Measurements from ENCODE around the gene CCDC136.
A peak's percentile ranks its signal among the peaks of the same experiment; 100 is the strongest.

CCDC136 gene

DNA sequence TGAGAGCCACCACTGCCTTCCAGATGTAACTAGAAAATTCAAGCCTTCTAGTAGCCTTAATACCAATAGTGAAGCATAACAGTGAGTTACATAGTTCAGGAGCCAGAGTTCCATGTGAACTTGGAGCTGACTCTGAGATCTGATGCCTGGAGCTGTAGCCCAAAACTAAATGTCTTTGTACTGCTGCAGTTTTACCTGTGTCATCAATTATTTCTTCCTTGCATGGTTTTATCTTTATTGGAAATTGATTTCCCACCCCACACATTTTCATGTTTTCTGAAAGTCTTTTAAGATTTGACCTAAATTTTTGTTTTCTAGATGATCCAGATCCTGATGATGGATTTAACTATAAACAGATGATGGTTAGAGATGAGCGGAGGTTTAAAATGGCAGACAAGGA is 33.2 kb upstream of the CCDC136 start:
- no peaks in the 10 kb centered on the region for H3K4me1 ChIP-seq (ENCODE audit: control insufficient read depth in 1 of 2, insufficient read depth in 2 of 2, low read length in 2 of 2)
- no peak overlapping the region for H3K4me3 ChIP-seq (ENCODE audit: low read depth in 1 of 2, low read length in 2 of 2)
- no peak overlapping the region for H3K27ac ChIP-seq (ENCODE audit: low read length)
- no peaks in the 10 kb centered on the region for H3K27me3 ChIP-seq (ENCODE audit: low read depth, low read length)
- H3K36me3 ChIP-seq (ENCODE audit: control insufficient read depth in 1 of 2, insufficient read depth in 2 of 2, low read length in 2 of 2), result peaks cover 34% of the 10 kb centered on the region in 2 donors
- H3K9me3 ChIP-seq (ENCODE audit: control insufficient read depth in 1 of 2, low read length in 2 of 2), result no peaks in the 10 kb centered on the region

- no peaks in the 10 kb centered on the region for H3K27me3 ChIP-seq (ENCODE audit: low read depth, low read length)
- H3K4me3 ChIP-seq (ENCODE audit: low read depth in 1 of 2, low read length in 2 of 2), result no peak overlapping the region
- no peaks in the 10 kb centered on the region for H3K4me1 ChIP-seq (ENCODE audit: control insufficient read depth in 1 of 2, insufficient read depth in 2 of 2, low read length in 2 of 2)
- H3K9me3 ChIP-seq (ENCODE audit: control insufficient read depth in 1 of 2, low read length in 2 of 2), result no peaks in the 10 kb centered on the region
- peaks cover 30 to 38% of the 10 kb centered on the region in 2 donors for H3K36me3 ChIP-seq (ENCODE audit: control insufficient read depth in 1 of 2, insufficient read depth in 2 of 2, low read length in 2 of 2)
- H3K27ac ChIP-seq (ENCODE audit: low read length), result no peak overlapping the region
These were observed 32.5 kb upstream of the CCDC136 start for GRCh38 chr7:128759242-128759641.

GRCh38 chr7:128763541-128763940 is 28.2 kb upstream of the CCDC136 start:
- Histone ChIP-seq H3K9me3 (ENCODE audit: control insufficient read depth in 1 of 2, low read length in 2 of 2) (no peaks in the 10 kb centered on the region), H3K27ac (ENCODE audit: low read length) (peak overlapping the region; percentile 27), H3K36me3 (ENCODE audit: control insufficient read depth in 1 of 2, insufficient read depth in 2 of 2, low read length in 2 of 2) (peaks cover 36 to 49% of the 10 kb centered on the region in 2 donors), H3K4me1 (ENCODE audit: control insufficient read depth in 1 of 2, insufficient read depth in 2 of 2, low read length in 2 of 2) (no peaks in the 10 kb centered on the region), H3K27me3 (ENCODE audit: low read depth, low read length) (no peaks in the 10 kb centered on the region), H3K4me3 (ENCODE audit: low read depth in 1 of 2, low read length in 2 of 2) (no peak overlapping the region)

DNA sequence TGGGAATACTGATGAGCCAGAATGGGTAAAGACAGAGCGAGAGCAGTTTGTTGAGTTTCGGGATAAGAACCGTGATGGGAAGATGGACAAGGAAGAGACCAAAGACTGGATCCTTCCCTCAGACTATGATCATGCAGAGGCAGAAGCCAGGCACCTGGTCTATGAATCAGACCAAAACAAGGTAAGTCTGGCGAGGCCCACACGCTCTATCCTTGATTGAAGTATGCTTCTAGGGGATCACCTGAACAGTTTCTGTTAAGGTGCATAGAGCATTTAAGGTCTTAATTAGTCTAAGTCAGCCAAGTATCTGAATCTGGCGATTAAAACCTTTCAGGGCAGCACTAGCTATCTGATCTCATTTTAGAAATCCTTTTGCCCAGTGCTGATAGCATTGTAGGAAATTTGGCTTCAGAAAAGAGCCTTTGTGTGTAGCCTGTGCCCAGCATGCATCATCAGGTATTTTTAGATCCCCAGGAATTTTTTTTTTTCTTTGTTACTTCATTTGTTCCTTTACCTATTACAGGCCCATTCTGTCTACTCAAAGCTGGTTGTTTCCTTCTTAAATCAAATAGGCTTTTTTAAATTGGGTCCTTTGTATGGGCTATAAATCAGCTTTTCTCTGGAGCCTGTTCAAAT is 24.2 kb upstream of the CCDC136 start:
- Histone ChIP-seq H3K27ac (ENCODE audit: low read length) (no peak overlapping the region), H3K4me1 (ENCODE audit: control insufficient read depth in 1 of 2, insufficient read depth in 2 of 2, low read length in 2 of 2) (no peaks in the 10 kb centered on the region), H3K36me3 (ENCODE audit: control insufficient read depth in 1 of 2, insufficient read depth in 2 of 2, low read length in 2 of 2) (peaks cover 50 to 59% of the 10 kb centered on the region in 2 donors), H3K27me3 (ENCODE audit: low read depth, low read length) (no peaks in the 10 kb centered on the region), H3K9me3 (ENCODE audit: control insufficient read depth in 1 of 2, low read length in 2 of 2) (no peaks in the 10 kb centered on the region), H3K4me3 (ENCODE audit: low read depth in 1 of 2, low read length in 2 of 2) (no peak overlapping the region)

DNA sequence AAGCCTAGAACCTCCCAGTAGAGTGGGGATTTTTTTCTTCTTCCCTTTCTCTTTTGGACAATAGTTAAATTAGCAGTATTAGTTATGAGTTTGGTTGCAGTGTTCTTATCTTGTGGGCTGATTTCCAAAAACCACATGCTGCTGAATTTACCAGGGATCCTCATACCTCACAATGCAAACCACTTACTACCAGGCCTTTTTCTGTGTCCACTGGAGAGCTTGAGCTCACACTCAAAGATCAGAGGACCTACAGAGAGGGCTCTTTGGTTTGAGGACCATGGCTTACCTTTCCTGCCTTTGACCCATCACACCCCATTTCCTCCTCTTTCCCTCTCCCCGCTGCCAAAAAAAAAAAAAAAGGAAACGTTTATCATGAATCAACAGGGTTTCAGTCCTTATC is 21.5 kb upstream of the CCDC136 start:
- Histone ChIP-seq H3K36me3 (ENCODE audit: control insufficient read depth in 1 of 2, insufficient read depth in 2 of 2, low read length in 2 of 2) (peaks cover 53 to 55% of the 10 kb centered on the region in 2 donors), H3K9me3 (ENCODE audit: control insufficient read depth in 1 of 2, low read length in 2 of 2) (no peaks in the 10 kb centered on the region), H3K4me1 (ENCODE audit: control insufficient read depth in 1 of 2, insufficient read depth in 2 of 2, low read length in 2 of 2) (no peaks in the 10 kb centered on the region), H3K27ac (ENCODE audit: low read length) (no peak overlapping the region), H3K27me3 (ENCODE audit: low read depth, low read length) (no peaks in the 10 kb centered on the region), H3K4me3 (ENCODE audit: low read depth in 1 of 2, low read length in 2 of 2) (no peak overlapping the region)

DNA sequence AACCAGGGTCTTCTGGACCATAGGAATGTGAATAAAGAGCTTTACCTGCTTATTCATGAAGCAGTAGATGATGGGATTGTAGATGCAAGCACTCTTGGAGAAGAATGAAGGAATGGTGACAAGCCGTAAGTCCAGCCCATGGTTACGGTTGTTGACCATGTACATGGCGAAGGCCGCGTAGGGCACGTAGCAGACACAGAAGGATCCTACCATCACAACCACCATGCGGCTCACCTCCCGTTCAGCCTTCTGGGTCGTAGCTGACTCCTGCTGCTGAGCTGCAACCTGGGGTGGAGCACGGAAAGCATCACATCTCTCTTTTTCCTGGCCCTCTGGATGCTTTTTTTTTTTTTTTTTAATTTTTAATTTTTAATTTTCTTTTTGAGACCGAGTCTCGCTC is 18.2 kb upstream of the CCDC136 start:
- no peaks in the 10 kb centered on the region for H3K27me3 ChIP-seq (ENCODE audit: low read depth, low read length)
- H3K36me3 ChIP-seq (ENCODE audit: control insufficient read depth in 1 of 2, insufficient read depth in 2 of 2, low read length in 2 of 2), result peaks cover 40% of the 10 kb centered on the region in 2 donors
- H3K27ac ChIP-seq (ENCODE audit: low read length), result no peak overlapping the region
- no peak overlapping the region for H3K4me3 ChIP-seq (ENCODE audit: low read depth in 1 of 2, low read length in 2 of 2)
- H3K4me1 ChIP-seq (ENCODE audit: control insufficient read depth in 1 of 2, insufficient read depth in 2 of 2, low read length in 2 of 2), result no peaks in the 10 kb centered on the region
- no peaks in the 10 kb centered on the region for H3K9me3 ChIP-seq (ENCODE audit: control insufficient read depth in 1 of 2, low read length in 2 of 2)

DNA sequence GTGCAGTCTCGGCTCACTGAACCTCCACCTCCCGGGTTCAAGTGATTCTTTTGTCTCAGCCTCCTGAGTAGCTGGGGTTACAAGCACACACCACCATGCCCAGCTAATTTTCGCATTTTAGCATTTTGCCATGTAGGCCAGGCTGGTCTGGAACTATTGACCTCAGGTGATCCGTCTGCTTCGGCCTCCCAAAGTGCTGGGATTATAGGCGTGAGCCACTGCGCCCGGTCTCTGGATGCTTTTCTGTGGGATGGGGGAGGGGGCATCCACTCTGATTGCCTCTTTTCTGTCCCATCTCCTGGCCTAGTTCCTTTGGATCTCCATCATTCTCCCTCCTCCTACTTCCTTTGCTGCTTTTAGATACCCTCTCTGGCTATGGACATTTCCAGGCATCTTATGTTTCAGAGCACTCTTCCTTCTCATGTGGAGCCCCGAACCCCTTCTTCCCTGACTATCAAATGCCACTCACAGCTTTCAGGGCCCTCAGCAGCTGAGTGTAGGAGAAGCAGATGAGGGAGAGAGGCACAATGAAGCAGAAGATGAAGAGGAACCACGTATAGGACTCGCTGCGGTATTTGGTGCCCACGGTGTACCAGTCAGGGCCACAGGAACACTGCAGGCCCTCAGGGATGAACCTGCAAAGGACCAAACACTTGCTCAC is 17.6 kb upstream of the CCDC136 start:
- Histone ChIP-seq H3K27me3 (ENCODE audit: low read depth, low read length) (no peaks in the 10 kb centered on the region), H3K36me3 (ENCODE audit: control insufficient read depth in 1 of 2, insufficient read depth in 2 of 2, low read length in 2 of 2) (peaks cover 35 to 36% of the 10 kb centered on the region in 2 donors), H3K4me1 (ENCODE audit: control insufficient read depth in 1 of 2, insufficient read depth in 2 of 2, low read length in 2 of 2) (no peaks in the 10 kb centered on the region), H3K4me3 (ENCODE audit: low read depth in 1 of 2, low read length in 2 of 2) (no peak overlapping the region), H3K9me3 (ENCODE audit: control insufficient read depth in 1 of 2, low read length in 2 of 2) (no peaks in the 10 kb centered on the region), H3K27ac (ENCODE audit: low read length) (no peak overlapping the region)

DNA sequence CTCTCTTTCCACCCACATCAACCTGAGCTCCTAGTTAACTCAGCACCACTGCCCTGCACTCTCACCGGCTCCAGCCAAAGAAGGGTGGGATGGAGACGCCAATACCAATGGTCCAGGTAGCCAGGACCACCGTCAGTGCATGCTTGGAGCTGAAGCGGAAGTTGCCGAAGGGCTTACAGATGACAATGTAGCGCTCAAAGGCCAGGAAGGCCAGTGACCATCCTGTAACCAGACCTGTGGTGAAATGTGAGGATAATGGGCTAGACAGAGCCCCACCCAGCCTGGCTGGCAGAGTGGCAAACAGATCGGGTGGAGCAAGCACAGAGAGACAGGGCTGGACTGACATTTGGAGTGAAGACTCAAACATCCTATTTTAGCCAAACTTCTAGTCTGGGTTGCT is 16.8 kb upstream of the CCDC136 start:
- H3K36me3 ChIP-seq (ENCODE audit: control insufficient read depth in 1 of 2, insufficient read depth in 2 of 2, low read length in 2 of 2), result peaks cover 27 to 29% of the 10 kb centered on the region in 2 donors
- no peak overlapping the region for H3K4me3 ChIP-seq (ENCODE audit: low read depth in 1 of 2, low read length in 2 of 2)
- no peaks in the 10 kb centered on the region for H3K4me1 ChIP-seq (ENCODE audit: control insufficient read depth in 1 of 2, insufficient read depth in 2 of 2, low read length in 2 of 2)
- H3K27me3 ChIP-seq (ENCODE audit: low read depth, low read length), result no peaks in the 10 kb centered on the region
- H3K9me3 ChIP-seq (ENCODE audit: control insufficient read depth in 1 of 2, low read length in 2 of 2), result no peaks in the 10 kb centered on the region
- H3K27ac ChIP-seq (ENCODE audit: low read length), result no peak overlapping the region

DNA sequence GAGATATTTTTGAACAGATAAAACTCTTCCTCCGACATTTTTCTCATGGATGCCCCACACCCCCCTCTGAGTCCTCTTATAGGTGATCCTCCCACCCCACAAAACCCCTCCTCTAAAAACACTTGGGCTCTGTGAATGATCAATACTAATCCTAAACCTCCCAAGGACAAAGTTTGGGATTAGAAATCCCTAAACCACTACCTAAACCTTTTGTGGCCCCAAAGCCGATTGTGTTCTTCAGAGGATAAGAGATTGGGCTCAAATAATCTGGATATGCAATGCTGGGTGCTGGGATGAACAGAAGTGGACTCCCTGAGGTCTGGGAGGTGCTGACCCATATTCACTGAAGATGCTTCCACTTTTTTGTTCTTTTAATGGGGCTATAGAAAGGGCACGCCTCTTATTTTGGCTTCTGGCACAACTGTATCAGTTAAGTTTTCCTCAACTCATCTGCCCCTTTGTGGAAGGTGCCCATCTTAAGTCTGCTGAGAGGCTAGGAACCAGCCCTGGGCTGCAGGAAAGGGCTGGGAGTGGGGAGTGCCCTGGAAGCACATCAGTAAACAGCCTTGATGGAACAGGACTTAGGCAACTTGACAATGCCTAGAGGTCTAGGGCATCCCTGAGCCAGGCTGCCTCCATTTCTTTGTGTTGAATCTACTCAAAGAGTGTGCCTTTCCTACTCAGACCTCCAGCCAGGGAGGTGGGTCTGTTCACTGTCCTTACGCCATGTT is 15.9 kb upstream of the CCDC136 start, which contains the start of gene OPN1SW:
TSS of gene OPN1SW (minus strand) at position 51 of the 731 bp plus-strand sequence. CDS start at position 38, 13 bp downstream.
- Histone ChIP-seq H3K27ac (ENCODE audit: low read length) (no peak within 1 kb of the TSS), H3K9me3 (ENCODE audit: control insufficient read depth in 1 of 2, low read length in 2 of 2) (no peaks in the 10 kb centered on the region), H3K4me1 (ENCODE audit: control insufficient read depth in 1 of 2, insufficient read depth in 2 of 2, low read length in 2 of 2) (no peaks in the 10 kb centered on the region), H3K27me3 (ENCODE audit: low read depth, low read length) (no peaks in the 10 kb centered on the region), H3K4me3 (ENCODE audit: low read depth in 1 of 2, low read length in 2 of 2) (no peak within 1 kb of the TSS), H3K36me3 (ENCODE audit: control insufficient read depth in 1 of 2, insufficient read depth in 2 of 2, low read length in 2 of 2) (peaks cover 18 to 19% of the 10 kb centered on the region in 2 donors)

- Histone ChIP-seq H3K4me3 (ENCODE audit: low read depth in 1 of 2, low read length in 2 of 2) (no peak overlapping the region), H3K4me1 (ENCODE audit: control insufficient read depth in 1 of 2, insufficient read depth in 2 of 2, low read length in 2 of 2) (no peaks in the 10 kb centered on the region), H3K36me3 (ENCODE audit: control insufficient read depth in 1 of 2, insufficient read depth in 2 of 2, low read length in 2 of 2) (peaks cover 5 to 12% of the 10 kb centered on the region in 2 donors), H3K9me3 (ENCODE audit: control insufficient read depth in 1 of 2, low read length in 2 of 2) (no peaks in the 10 kb centered on the region), H3K27me3 (ENCODE audit: low read depth, low read length) (no peaks in the 10 kb centered on the region), H3K27ac (ENCODE audit: low read length) (no peak overlapping the region)
These were observed 14.3 kb upstream of the CCDC136 start for GRCh38 chr7:128777156-128778123.

All from muscle layer of duodenum (tissue), 2 donors.